GM18498 (cell line): ENCODE data around the gene CACNA1C.

Experiments used
- ATAC-seq: cut with Tn5 transposase; IDR thresholded peaks from one replicate; pipeline ENCODE4 v1.9.1; 2021; ENCODE audit warnings: mild to moderate bottlenecking, moderate library complexity; ENCODE audit not compliant: unreplicated experiment

The CACNA1C gene

GRCh38 chr12:2432856-2433255, 380.1 kb downstream of the CACNA1C start:
- no peak for ATAC-seq

GRCh38 chr12:2435511-2435910, 382.7 kb downstream of the CACNA1C start:
- no peak for ATAC-seq

GRCh38 chr12:2439332-2440100, 386.7 kb downstream of the CACNA1C start:
- no peak for ATAC-seq

- ATAC-seq, result no peak
These were observed 391.0 kb downstream of the CACNA1C start for GRCh38 chr12:2443776-2444175.

- no peak for ATAC-seq
These were observed 393.2 kb downstream of the CACNA1C start for GRCh38 chr12:2445968-2446367.

- no peak for ATAC-seq
These were observed 395.1 kb downstream of the CACNA1C start for GRCh38 chr12:2447861-2448260.

- ATAC-seq, result no peak
These were observed 396.8 kb downstream of the CACNA1C start for GRCh38 chr12:2449586-2449985.

- no peak for ATAC-seq
These were observed 397.8 kb downstream of the CACNA1C start for GRCh38 chr12:2450553-2450952.

- ATAC-seq, result no peak
These were observed 398.2 kb downstream of the CACNA1C start for GRCh38 chr12:2451025-2451424.

GRCh38 chr12:2451497-2451896, 398.7 kb downstream of the CACNA1C start:
- no peak for ATAC-seq

- no peak for ATAC-seq
These were observed 400.4 kb downstream of the CACNA1C start for GRCh38 chr12:2453076-2453760.

- ATAC-seq, result no peak
These were observed 400.9 kb downstream of the CACNA1C start for GRCh38 chr12:2453761-2454090.

GRCh38 chr12:2454601-2455177, 401.9 kb downstream of the CACNA1C start:
- no peak for ATAC-seq

GRCh38 chr12:2455410-2455809, 402.6 kb downstream of the CACNA1C start:
- no peak for ATAC-seq

GRCh38 chr12:2456122-2456812, 403.5 kb downstream of the CACNA1C start:
- no peak for ATAC-seq

- no peak for ATAC-seq
These were observed 404.0 kb downstream of the CACNA1C start for GRCh38 chr12:2456813-2457186.

GRCh38 chr12:2457215-2457932, 404.6 kb downstream of the CACNA1C start:
- no peak for ATAC-seq

- ATAC-seq, result no peak
These were observed 405.2 kb downstream of the CACNA1C start for GRCh38 chr12:2457933-2458414.

GRCh38 chr12:2460051-2460670, 407.4 kb downstream of the CACNA1C start:
- no peak for ATAC-seq

GRCh38 chr12:2461046-2461445, 408.3 kb downstream of the CACNA1C start:
- no peak for ATAC-seq
